ENCODE data around the gene PVR.
"Not testable (repeated sequence)": the region's sequence is repeated elsewhere in the genome, so short reads cannot be mapped to it uniquely, and the experiment has no call there.

PVR gene

GRCh38 chr19:44708940-44709339 is 65.2 kb downstream of the PVR start:
- Histone ChIP-seq H3K4me3 (ENCODE audit: insufficient read depth, low read depth, low read length) (no peak overlapping the region), H3K9me3 (ENCODE audit: control insufficient read depth, low read length) (no peaks in the 10 kb centered on the region), H3K4me1 (ENCODE audit: control insufficient read depth, insufficient read depth, low read length) (no peaks in the 10 kb centered on the region), H3K36me3 (ENCODE audit: control insufficient read depth, insufficient read depth, low read length) (no peaks in the 10 kb centered on the region), H3K27ac (ENCODE audit: insufficient read depth, low read depth, low read length, poor library complexity, severe bottlenecking) (no peak overlapping the region), H3K27me3 (ENCODE audit: control insufficient read depth, insufficient read depth, low read length, poor library complexity, severe bottlenecking) (no peaks in the 10 kb centered on the region)
- WGBS, 2 experiments = 86 to 87% methylated on average over 5 of the region's 5 CpGs

- not testable (repeated sequence) for H3K27me3 ChIP-seq (ENCODE audit: control insufficient read depth, insufficient read depth, low read length, poor library complexity, severe bottlenecking); H3K36me3 ChIP-seq (ENCODE audit: control insufficient read depth, insufficient read depth, low read length); H3K9me3 ChIP-seq (ENCODE audit: control insufficient read depth, low read length); H3K4me3 ChIP-seq (ENCODE audit: insufficient read depth, low read depth, low read length); H3K27ac ChIP-seq (ENCODE audit: insufficient read depth, low read depth, low read length, poor library complexity, severe bottlenecking); H3K4me1 ChIP-seq (ENCODE audit: control insufficient read depth, insufficient read depth, low read length)
- WGBS, 2 experiments = 90 to 94% methylated on average over 4 of the region's 4 CpGs
Measured at GRCh38 chr19:44709434-44710266, 65.9 kb downstream of the PVR start.

DNA sequence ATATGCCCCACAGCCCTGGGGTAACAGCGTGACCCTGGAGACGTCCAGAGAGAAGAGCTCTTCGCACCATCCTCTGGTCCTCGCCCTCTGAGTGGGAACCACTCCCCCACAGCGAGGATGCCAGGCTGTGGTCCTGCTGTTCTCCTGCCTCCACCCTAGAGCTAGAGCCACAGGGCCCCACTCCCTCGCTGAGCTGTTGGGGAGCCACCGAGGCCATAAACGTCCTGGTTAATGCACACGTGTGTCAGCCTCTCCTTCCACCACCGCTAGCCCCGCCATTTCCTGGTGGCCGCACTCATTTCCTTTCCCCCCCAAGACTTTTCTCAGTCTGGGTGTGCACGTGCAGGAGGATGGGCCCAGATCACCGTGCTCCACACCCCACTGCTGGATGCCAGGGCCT is 66.8 kb downstream of the PVR start:
- Histone ChIP-seq H3K27ac (ENCODE audit: insufficient read depth, low read depth, low read length, poor library complexity, severe bottlenecking) (no peak overlapping the region), H3K9me3 (ENCODE audit: control insufficient read depth, low read length) (peaks cover 2% of the 10 kb centered on the region), H3K4me3 (ENCODE audit: insufficient read depth, low read depth, low read length) (no peak overlapping the region), H3K27me3 (ENCODE audit: control insufficient read depth, insufficient read depth, low read length, poor library complexity, severe bottlenecking) (no peaks in the 10 kb centered on the region), H3K36me3 (ENCODE audit: control insufficient read depth, insufficient read depth, low read length) (no peaks in the 10 kb centered on the region), H3K4me1 (ENCODE audit: control insufficient read depth, insufficient read depth, low read length) (no peaks in the 10 kb centered on the region)
- WGBS, 2 experiments = 91 to 92% methylated on average over 14 of the region's 14 CpGs

DNA sequence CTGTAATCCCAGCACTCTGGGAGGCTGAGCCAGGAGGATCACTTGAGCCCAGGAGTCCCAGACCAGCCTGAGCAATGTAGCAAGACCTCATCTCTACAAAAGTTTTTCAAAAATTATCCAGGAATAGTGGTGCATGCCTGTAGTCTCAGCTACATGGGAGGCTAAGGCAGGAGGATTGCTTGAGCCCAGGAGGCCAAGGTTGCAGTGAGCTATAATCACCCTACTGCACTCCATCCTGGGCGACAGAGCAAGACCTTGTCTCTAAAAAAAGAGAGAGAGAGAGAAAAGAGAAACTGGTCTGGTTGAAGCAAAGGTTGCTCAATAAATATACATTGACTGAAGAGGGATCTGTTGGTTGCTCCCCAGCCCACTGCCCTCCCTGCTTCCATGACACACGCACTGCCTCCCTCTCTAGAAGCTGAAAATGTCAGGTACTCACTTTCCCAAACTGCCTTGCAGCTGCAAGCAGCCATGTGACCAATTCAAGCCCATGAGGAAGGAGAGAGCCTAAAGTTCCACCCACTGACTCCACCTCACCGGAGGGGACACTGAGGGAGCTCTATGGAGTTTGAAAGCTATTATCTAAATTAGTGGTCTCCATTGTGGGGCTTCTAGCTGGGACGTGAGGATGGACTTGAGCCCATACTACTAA is 69.3 kb downstream of the PVR start:
- 69 to 75% methylated on average over 3 to 4 of the region's 4 CpGs for WGBS, 2 experiments
- Histone ChIP-seq H3K36me3 (ENCODE audit: control insufficient read depth, insufficient read depth, low read length) (no peaks in the 10 kb centered on the region), H3K9me3 (ENCODE audit: control insufficient read depth, low read length) (peaks cover 2% of the 10 kb centered on the region), H3K27me3 (ENCODE audit: control insufficient read depth, insufficient read depth, low read length, poor library complexity, severe bottlenecking) (no peaks in the 10 kb centered on the region), H3K4me1 (ENCODE audit: control insufficient read depth, insufficient read depth, low read length) (no peaks in the 10 kb centered on the region), H3K27ac (ENCODE audit: insufficient read depth, low read depth, low read length, poor library complexity, severe bottlenecking) (no peak overlapping the region), H3K4me3 (ENCODE audit: insufficient read depth, low read depth, low read length) (no peak overlapping the region)

Data from ectodermal cell (in vitro differentiated cells).